ENCODE data around the gene LMTK2.

Gene LMTK2

GRCh38 chr7:98240961-98241673 is 134.5 kb downstream of the LMTK2 start:
- no peak for FAIRE-seq

GRCh38 chr7:98241674-98242241 is 135.1 kb downstream of the LMTK2 start:
- FAIRE-seq: no peak

GRCh38 chr7:98242342-98242741 is 135.7 kb downstream of the LMTK2 start:
- no peak for FAIRE-seq

GRCh38 chr7:98242934-98243333 is 136.3 kb downstream of the LMTK2 start:
- FAIRE-seq: no peak

DNA sequence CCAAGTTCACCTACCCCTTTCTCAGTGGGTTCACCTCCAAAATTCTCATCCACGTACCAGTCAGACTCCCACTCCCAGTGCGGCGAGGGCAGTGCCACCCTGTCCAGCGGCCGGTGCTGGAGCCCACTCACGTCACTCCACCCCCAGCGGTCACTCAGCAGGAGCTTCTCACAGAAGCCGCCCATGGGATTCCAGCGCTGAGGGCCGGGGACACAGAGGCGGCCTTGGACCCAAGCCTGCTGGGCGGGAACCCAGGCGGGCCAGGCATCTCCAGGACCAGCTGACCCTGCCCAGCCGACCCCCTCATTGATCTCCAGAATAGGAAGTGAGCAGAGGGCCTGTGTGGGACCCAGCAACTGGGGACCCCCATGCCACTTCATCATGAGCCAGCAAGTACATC is 138.2 kb downstream of the LMTK2 start:
- FAIRE-seq: no peak

DNA sequence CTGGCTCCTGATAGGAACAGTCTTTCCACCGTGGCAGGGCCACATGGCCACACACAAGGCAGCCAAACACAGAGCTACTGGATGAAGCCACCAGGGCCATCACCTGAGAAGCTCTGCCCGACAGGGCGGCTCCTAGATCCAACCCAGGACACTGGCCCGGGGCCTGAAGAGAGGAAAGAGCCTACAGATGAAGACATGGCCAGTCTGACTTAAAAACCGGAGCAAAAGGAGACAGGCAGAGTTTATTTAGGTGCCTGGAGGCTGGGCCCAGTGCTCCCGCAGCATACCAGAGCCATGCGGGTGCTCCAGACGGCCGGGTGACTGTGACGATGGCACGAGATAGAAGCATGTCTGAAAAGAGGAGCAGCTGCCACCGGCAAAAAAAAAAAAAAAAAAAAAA is 141.5 kb downstream of the LMTK2 start:
- FAIRE-seq: no peak

GRCh38 chr7:98249106-98249505 is 142.4 kb downstream of the LMTK2 start:
- FAIRE-seq: no peak

- FAIRE-seq: no peak
These were observed 144.1 kb downstream of the LMTK2 start for GRCh38 chr7:98250789-98251188.

DNA sequence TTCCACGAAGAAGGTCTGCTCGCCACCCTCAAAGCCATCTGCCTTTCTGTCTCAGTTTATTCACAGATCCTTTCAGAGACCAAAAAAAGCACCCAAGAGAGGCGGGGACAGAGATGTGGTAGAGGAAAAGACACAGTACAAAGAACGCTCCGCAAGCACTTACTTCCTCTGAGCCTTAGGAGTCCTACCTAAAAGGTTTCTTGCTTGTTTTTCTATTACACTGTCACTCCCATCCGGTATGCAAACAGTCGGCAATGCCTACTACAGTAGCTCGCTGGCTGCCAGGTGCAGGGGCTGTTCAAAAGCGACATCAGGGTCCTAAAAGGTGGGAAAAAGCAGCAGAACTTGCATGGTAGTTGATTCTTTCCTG is 144.6 kb downstream of the LMTK2 start:
- FAIRE-seq: no peak

- FAIRE-seq: no peak
These were observed 145.2 kb downstream of the LMTK2 start, which contains the start of gene TECPR1 for GRCh38 chr7:98251601-98252424. TSS of gene TECPR1 (minus strand) at chr7:98252232. CDS start at chr7:98246146, 6,086 bp downstream.

- FAIRE-seq: no peak
These were observed 145.9 kb downstream of the LMTK2 start for GRCh38 chr7:98252425-98253054.

- no peak for FAIRE-seq
These were observed 147.9 kb downstream of the LMTK2 start for GRCh38 chr7:98254516-98254915.

- no peak for FAIRE-seq
These were observed 148.4 kb downstream of the LMTK2 start for GRCh38 chr7:98254951-98255610.

- no peak for FAIRE-seq
These were observed 149.8 kb downstream of the LMTK2 start for GRCh38 chr7:98256431-98256830.

DNA sequence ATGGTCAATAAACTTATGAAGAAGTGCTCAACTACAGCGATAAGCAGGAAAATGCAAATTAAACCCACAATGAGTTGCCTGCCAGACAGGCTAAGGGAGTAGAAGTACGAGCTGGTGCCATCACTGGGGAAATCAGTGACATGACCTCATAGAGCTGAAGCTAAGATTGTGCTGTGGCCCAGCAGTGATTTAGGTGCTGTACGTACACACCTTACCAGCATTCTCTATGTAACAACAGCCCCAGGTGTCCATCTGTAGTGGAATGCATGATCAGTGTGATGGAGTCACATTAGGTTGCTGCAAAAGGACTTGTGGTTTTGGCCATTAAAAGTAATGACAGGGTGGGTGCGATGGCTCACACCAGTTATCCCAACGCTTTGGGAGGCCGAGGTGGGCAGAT is 151.0 kb downstream of the LMTK2 start:
- FAIRE-seq: no peak

Data from G401.6 (cell line).